HEK293 (cell line): Measurements from ENCODE around the gene LRRC8B.

Experiments used
- CTCF ChIP-seq: fragments of 450-650 bp; formaldehyde crosslinking; IDR thresholded peaks from 2 replicates; pipeline ENCODE4 v1.5.1; 2016; ENCODE audit warnings: missing biosample characterization, missing genetic modification characterization
- ELK4 ChIP-seq: IDR thresholded peaks from 2 replicates; pipeline ENCODE4 v1.6.1; 2011; ENCODE audit warnings: mild to moderate bottlenecking, low read depth, low read length, borderline replicate concordance
- YY1 ChIP-seq: fragments of 450-650 bp; formaldehyde crosslinking; IDR thresholded peaks from 2 replicates; pipeline ENCODE4 v1.5.1; 2018; ENCODE audit warnings: missing biosample characterization, missing genetic modification characterization
- ZBTB8A ChIP-seq: fragments of 450-650 bp; formaldehyde crosslinking; IDR thresholded peaks from 2 replicates; pipeline ENCODE4 v1.5.1; 2016; ENCODE audit warnings: missing biosample characterization, missing genetic modification characterization
- ZNF510 ChIP-seq: fragments of 450-650 bp; formaldehyde crosslinking; IDR thresholded peaks from 2 replicates; pipeline ENCODE4 v1.5.1; 2018; ENCODE audit warnings: mild to moderate bottlenecking, missing genetic modification characterization, missing biosample characterization; ENCODE audit not compliant: insufficient replicate concordance
- ZNF549 ChIP-seq: fragments of 450-650 bp; IDR thresholded peaks from 2 replicates; pipeline ENCODE4 v1.5.1; 2018; ENCODE audit warnings: missing biosample characterization, missing genetic modification characterization, mild to moderate bottlenecking, inconsistent platforms, moderate library complexity
- ZNF558 ChIP-seq: fragments of 450-650 bp; formaldehyde crosslinking; IDR thresholded peaks from 2 replicates; pipeline ENCODE4 v1.5.1; 2016; ENCODE audit warnings: missing biosample characterization, missing genetic modification characterization
- ZNF621 ChIP-seq: fragments of 450-650 bp; formaldehyde crosslinking; IDR thresholded peaks from 2 replicates; pipeline ENCODE4 v1.5.1; 2017; ENCODE audit warnings: missing biosample characterization, missing genetic modification characterization
- ZNF623 ChIP-seq: fragments of 450-650 bp; formaldehyde crosslinking; IDR thresholded peaks from 2 replicates; pipeline ENCODE4 v1.5.1; 2016; ENCODE audit warnings: missing biosample characterization, missing genetic modification characterization
- ZNF654 ChIP-seq: fragments of 450-650 bp; formaldehyde crosslinking; IDR thresholded peaks from 2 replicates; pipeline ENCODE4 v1.5.1; 2016; ENCODE audit warnings: low read depth, missing biosample characterization, missing genetic modification characterization
- ZNF792 ChIP-seq: fragments of 450-650 bp; formaldehyde crosslinking; IDR thresholded peaks from 2 replicates; pipeline ENCODE4 v1.5.1; 2016; ENCODE audit warnings: missing biosample characterization, missing genetic modification characterization
- ZSCAN5A ChIP-seq: fragments of 450-650 bp; formaldehyde crosslinking; IDR thresholded peaks from 2 replicates; pipeline ENCODE4 v1.5.1; 2016; ENCODE audit warnings: missing biosample characterization, missing genetic modification characterization

GRCh38 chr1:89553157-89553556 is 28.5 kb downstream of the LRRC8B start:
- no peak for TF ChIP-seq ZNF654
- no peak for TF ChIP-seq ZNF792 (tag by site-specific recombination)
- no peak for TF ChIP-seq YY1
- TF ChIP-seq ZNF623 = no peak
- no peak for TF ChIP-seq CTCF (tag by site-specific recombination)
- TF ChIP-seq ZBTB8A (tag by site-specific recombination) = no peak
- no peak for TF ChIP-seq ZNF558 (tag by site-specific recombination)
- no peak for TF ChIP-seq ZNF510
- TF ChIP-seq ZSCAN5A (tag by site-specific recombination) = no peak
- no peak for TF ChIP-seq ZNF621
- TF ChIP-seq ZNF549 (tag by site-specific recombination) = no peak
- TF ChIP-seq ELK4 = no peak
